Measurements from ENCODE around the gene ZNF383. TPM values are rescaled to one million over a fixed set of nuclear protein-coding genes. Genes with fewer than 3 reads are reported as not detected.

ZNF383 gene
- polyA plus RNA-seq, 1 of the 3 experiments (the other 2 are of a cell fraction), result 2.0 TPM

GRCh38 chr19:37218592-37218935, 550 bp downstream of the ZNF383 start:
- peak overlapping the region; percentile 82 for H3K4me2 ChIP-seq
- H3K27me3 ChIP-seq (ENCODE audit: insufficient read depth), result no peaks in the 10 kb centered on the region
- TF ChIP-seq MXI1 (IDR thresholded peaks at IDR 0.05; ENCODE audit: low read depth, low read length), result no peak
- TF ChIP-seq CTCF (IDR thresholded peaks at IDR 0.05), result no peak
- no peak for TF ChIP-seq SIN3A (IDR thresholded peaks at IDR 0.05; ENCODE audit: borderline replicate concordance, low read depth, low read length)
- TF ChIP-seq TEAD4 (IDR thresholded peaks at IDR 0.05; ENCODE audit: borderline replicate concordance, insufficient read depth), result no peak
- no peak for TF ChIP-seq NRF1 (IDR thresholded peaks at IDR 0.05; ENCODE audit: low read depth, low read length)
- peak overlapping the region; percentile 75 to 97; a peak in 2 of 4 replicates for H3K27ac ChIP-seq (ENCODE audit: low read depth in 2 of 2, low read length in 1 of 2)
- peaks cover 0 to 33% of the 10 kb centered on the region in 2 experiments for H3K36me3 ChIP-seq (replicated peaks in 1 of 2; ENCODE audit: control insufficient read depth in 1 of 2, insufficient read depth in 2 of 2, low read length in 1 of 2)
- H3K9me2 ChIP-seq, result no peaks in the 10 kb centered on the region
- peaks cover 6% of the 10 kb centered on the region for H3F3A ChIP-seq (replicated peaks; ENCODE audit: insufficient read depth)
- WGBS (ENCODE audit: low lambda C conversion rate), result 8% methylated on average over 6 of the region's 6 CpGs
- peak overlapping the region; percentile 71 for H3K9ac ChIP-seq
- ChIA-PET POLR2A (no interaction called here), CTCF (no interaction called here)
- H3K4me3 ChIP-seq (ENCODE audit: low read depth in 2 of 2, low read length in 1 of 2), result peak overlapping the region; percentile 57 to 100
- H4K20me1 ChIP-seq (ENCODE audit: insufficient read depth), result no peaks in the 10 kb centered on the region
- no peaks in the 10 kb centered on the region for H3K9me3 ChIP-seq
- peaks cover 0 to 6% of the 10 kb centered on the region in 2 experiments; a peak in 1 of 4 replicates for H3K4me1 ChIP-seq (ENCODE audit: control insufficient read depth in 1 of 2, insufficient read depth in 2 of 2, low read depth in 1 of 2, low read length in 1 of 2)
- DNase-seq, result peak; percentile 14
- H2AFZ ChIP-seq (ENCODE audit: low read depth), result peak overlapping the region; percentile 99
- H3K79me2 ChIP-seq (ENCODE audit: insufficient read depth), result peaks cover 30% of the 10 kb centered on the region

GRCh38 chr19:37220383-37220782, 2.4 kb downstream of the ZNF383 start:
- no peaks in the 10 kb centered on the region for H3K9me2 ChIP-seq
- peaks cover 0 to 48% of the 10 kb centered on the region in 2 experiments for H3K36me3 ChIP-seq (replicated peaks in 1 of 2; ENCODE audit: control insufficient read depth in 1 of 2, insufficient read depth in 2 of 2, low read length in 1 of 2)
- no peak overlapping the region for H3K4me2 ChIP-seq
- POLR2A ChIA-PET, result no interaction called here
- CTCF ChIA-PET, result no interaction called here
- 90% methylated on average over 3 of the region's 3 CpGs for WGBS (ENCODE audit: low lambda C conversion rate)
- H3F3A ChIP-seq (replicated peaks; ENCODE audit: insufficient read depth), result peaks cover 6% of the 10 kb centered on the region
- H3K9me3 ChIP-seq, result peaks cover 4% of the 10 kb centered on the region; the same call in 1 of the 2 replicates
- peaks cover 31% of the 10 kb centered on the region for H3K79me2 ChIP-seq (ENCODE audit: insufficient read depth)
- H2AFZ ChIP-seq (ENCODE audit: low read depth), result no peak overlapping the region
- H3K4me1 ChIP-seq (ENCODE audit: control insufficient read depth in 1 of 2, insufficient read depth in 2 of 2, low read depth in 1 of 2, low read length in 1 of 2), result peaks cover 0 to 6% of the 10 kb centered on the region in 2 experiments; a peak in 1 of 4 replicates
- TF ChIP-seq GABPA (IDR thresholded peaks at IDR 0.05; ENCODE audit: low read depth), result no peak
- TF ChIP-seq CTCF (IDR thresholded peaks at IDR 0.05), result no peak
- no peak for TF ChIP-seq RCOR1 (IDR thresholded peaks at IDR 0.05; ENCODE audit: low read length)
- TF ChIP-seq REST (IDR thresholded peaks at IDR 0.05; ENCODE audit: low read depth, low read length), result no peak
- H3K27me3 ChIP-seq (ENCODE audit: insufficient read depth), result no peaks in the 10 kb centered on the region
- no peak overlapping the region for H3K9ac ChIP-seq
- no peak for DNase-seq
- H4K20me1 ChIP-seq (ENCODE audit: insufficient read depth), result no peaks in the 10 kb centered on the region
- no peak overlapping the region for H3K4me3 ChIP-seq (ENCODE audit: low read depth in 2 of 2, low read length in 1 of 2)
- H3K27ac ChIP-seq (ENCODE audit: low read depth in 2 of 2, low read length in 1 of 2), result no peak overlapping the region

Measured in SK-N-SH (cell line).